GM12878 (cell line): Measurements from ENCODE around the gene MACF1.

Experiments used
- CTCF ChIP-seq, 3 experiments: IDR thresholded peaks in 2 of 3; conservative IDR thresholded peaks in 1 of 3; 2 replicates each; pipeline ENCODE4 v1.5.1; 2011; ENCODE audit warnings: low read depth in 3 of 3, low read length in 3 of 3, mild to moderate bottlenecking in 3 of 3, control low read depth in 2 of 3, moderate library complexity in 2 of 3, inconsistent platforms in 1 of 3, mixed read lengths in 1 of 3; ENCODE audit not compliant: control insufficient read depth in 2 of 3, insufficient read depth in 1 of 3; ENCODE audit errors: extremely low read depth in 1 of 3
- CUX1 ChIP-seq: IDR thresholded peaks from 2 replicates; pipeline ENCODE4 v1.6.1; 2012; ENCODE audit warnings: improper control_type of control experiment, low read depth, low read length; ENCODE audit not compliant: insufficient replicate concordance
- HCFC1 ChIP-seq: fragments of 150-350 bp; IDR thresholded peaks from 2 replicates; pipeline ENCODE4 v1.6.1; 2014; ENCODE audit warnings: low read length
- PKNOX1 ChIP-seq: fragments of 450-650 bp; IDR thresholded peaks from 2 replicates; pipeline ENCODE4 v1.6.1; 2016; ENCODE audit warnings: mild to moderate bottlenecking
- POLR2A ChIP-seq: IDR thresholded peaks from 2 replicates; pipeline ENCODE4 v1.6.1; 2011; ENCODE audit warnings: low read depth, mild to moderate bottlenecking, low read length
- POLR2AphosphoS5 ChIP-seq: IDR thresholded peaks from 2 replicates; pipeline ENCODE4 v1.6.1; 2011; ENCODE audit warnings: mild to moderate bottlenecking, low read length, inconsistent platforms
- TARDBP ChIP-seq: IDR thresholded peaks from 2 replicates; pipeline ENCODE4 v1.6.1; 2016; ENCODE audit warnings: borderline replicate concordance
- TF ChIP-seq, protein P1 (sequence below): IDR thresholded peaks from 2 replicates; pipeline ENCODE4 v1.6.1; 2012; ENCODE audit warnings: low read length, inconsistent platforms

- TF ChIP-seq CUX1 (no peak), PKNOX1 (no peak), POLR2A (no peak), TARDBP (no peak), CTCF (IDR thresholded peaks at IDR 0.05 in 2 of 3, conservative IDR thresholded peaks at IDR 0.05 in 1 of 3; ENCODE audit: control insufficient read depth in 2 of 3, extremely low read depth in 1 of 3, insufficient read depth in 1 of 3, low read depth in 3 of 3, low read length in 3 of 3) (no peak), HCFC1 (no peak), POLR2AphosphoS5 (no peak)
- TF ChIP-seq, protein P1, sequence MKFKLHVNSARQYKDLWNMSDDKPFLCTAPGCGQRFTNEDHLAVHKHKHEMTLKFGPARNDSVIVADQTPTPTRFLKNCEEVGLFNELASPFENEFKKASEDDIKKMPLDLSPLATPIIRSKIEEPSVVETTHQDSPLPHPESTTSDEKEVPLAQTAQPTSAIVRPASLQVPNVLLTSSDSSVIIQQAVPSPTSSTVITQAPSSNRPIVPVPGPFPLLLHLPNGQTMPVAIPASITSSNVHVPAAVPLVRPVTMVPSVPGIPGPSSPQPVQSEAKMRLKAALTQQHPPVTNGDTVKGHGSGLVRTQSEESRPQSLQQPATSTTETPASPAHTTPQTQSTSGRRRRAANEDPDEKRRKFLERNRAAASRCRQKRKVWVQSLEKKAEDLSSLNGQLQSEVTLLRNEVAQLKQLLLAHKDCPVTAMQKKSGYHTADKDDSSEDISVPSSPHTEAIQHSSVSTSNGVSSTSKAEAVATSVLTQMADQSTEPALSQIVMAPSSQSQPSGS = no peak
These were observed 25.7 kb upstream of the MACF1 start for GRCh38 chr1:39178541-39179431.
